Testis (tissue), 2 donors: ENCODE results near the gene MYO9B.
"Not testable (repeated sequence)": the region's sequence is repeated elsewhere in the genome, so short reads cannot be mapped to it uniquely, and the experiment has no call there.

Source experiments
- POLR2A ChIP-seq: fragments of 450-650 bp; IDR thresholded peaks from one replicate; pipeline ENCODE4 v1.6.1; 2017; ENCODE audit warnings: antibody characterized with exemption, mild to moderate bottlenecking, moderate library complexity
- TF ChIP-seq, protein P1 (sequence below), 3 experiments: fragments of 450-650 bp in 2 of 3; fragments of 200-600 bp in 1 of 3; sonication (generic) in 1 of 3; IDR thresholded peaks; one replicate each; pipeline ENCODE4 v1.5.1; 2016 to 2019; ENCODE audit warnings: antibody characterized with exemption in 3 of 3, mild to moderate bottlenecking in 2 of 3, moderate library complexity in 1 of 3

DNA sequence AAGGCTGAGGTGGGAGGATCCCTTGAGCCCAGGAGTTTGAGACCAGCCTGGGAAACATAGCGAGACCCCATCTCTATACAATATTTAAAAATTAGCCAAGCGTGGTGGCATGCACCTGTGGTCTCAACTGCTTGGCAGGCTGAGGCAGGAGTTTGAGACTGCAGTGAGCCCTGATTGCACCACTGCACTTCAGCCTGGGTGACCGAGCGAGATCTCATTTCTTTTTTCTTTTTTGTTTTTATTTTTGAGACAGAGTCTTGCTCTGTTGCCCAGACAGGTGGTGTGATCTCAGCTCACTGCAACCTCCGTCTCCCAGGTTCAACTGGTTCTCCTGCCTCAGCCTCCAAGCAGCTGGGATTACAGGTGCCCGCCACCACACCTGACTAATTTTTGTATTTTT, 116.2 kb downstream of the MYO9B start:
- TF ChIP-seq, protein P1, sequence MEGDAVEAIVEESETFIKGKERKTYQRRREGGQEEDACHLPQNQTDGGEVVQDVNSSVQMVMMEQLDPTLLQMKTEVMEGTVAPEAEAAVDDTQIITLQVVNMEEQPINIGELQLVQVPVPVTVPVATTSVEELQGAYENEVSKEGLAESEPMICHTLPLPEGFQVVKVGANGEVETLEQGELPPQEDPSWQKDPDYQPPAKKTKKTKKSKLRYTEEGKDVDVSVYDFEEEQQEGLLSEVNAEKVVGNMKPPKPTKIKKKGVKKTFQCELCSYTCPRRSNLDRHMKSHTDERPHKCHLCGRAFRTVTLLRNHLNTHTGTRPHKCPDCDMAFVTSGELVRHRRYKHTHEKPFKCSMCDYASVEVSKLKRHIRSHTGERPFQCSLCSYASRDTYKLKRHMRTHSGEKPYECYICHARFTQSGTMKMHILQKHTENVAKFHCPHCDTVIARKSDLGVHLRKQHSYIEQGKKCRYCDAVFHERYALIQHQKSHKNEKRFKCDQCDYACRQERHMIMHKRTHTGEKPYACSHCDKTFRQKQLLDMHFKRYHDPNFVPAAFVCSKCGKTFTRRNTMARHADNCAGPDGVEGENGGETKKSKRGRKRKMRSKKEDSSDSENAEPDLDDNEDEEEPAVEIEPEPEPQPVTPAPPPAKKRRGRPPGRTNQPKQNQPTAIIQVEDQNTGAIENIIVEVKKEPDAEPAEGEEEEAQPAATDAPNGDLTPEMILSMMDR (IDR thresholded peaks at IDR 0.05) = not testable (repeated sequence)
- not testable (repeated sequence) for TF ChIP-seq POLR2A
